K562 (cell line): ENCODE measurements around the gene NOD2.

Source experiments
- BRD4 ChIP-seq: fragments of 200-600 bp; sonication (generic); IDR thresholded peaks from 2 replicates; pipeline ENCODE4 v1.6.1; 2017; ENCODE audit warnings: inconsistent platforms
- MTA3 ChIP-seq: fragments of 450-650 bp; formaldehyde crosslinking; IDR thresholded peaks from 2 replicates; pipeline ENCODE4 v1.6.1; 2017; ENCODE audit warnings: mild to moderate bottlenecking, borderline replicate concordance
- YBX1 ChIP-seq: fragments of 450-650 bp; IDR thresholded peaks from 2 replicates; pipeline ENCODE4 v1.7.1; 2016; ENCODE audit warnings: mild to moderate bottlenecking

GRCh38 chr16:50778284-50779163 is 85.1 kb downstream of the NOD2 start:
- TF ChIP-seq YBX1 (no peak), BRD4 (no peak), MTA3 (no peak)
